HG03575 (cell line): ENCODE results near the gene SNN.

Source experiments
- ATAC-seq: cut with Tn5 transposase; IDR thresholded peaks from one replicate; pipeline ENCODE4 v1.9.1; 2021; ENCODE audit not compliant: unreplicated experiment, insufficient number of reproducible peaks, low FRiP score; ENCODE audit errors: extremely low read depth

Gene SNN

GRCh38 chr16:11689031-11689840 is 21.0 kb downstream of the SNN start:
- ATAC-seq: peak; percentile 55

DNA sequence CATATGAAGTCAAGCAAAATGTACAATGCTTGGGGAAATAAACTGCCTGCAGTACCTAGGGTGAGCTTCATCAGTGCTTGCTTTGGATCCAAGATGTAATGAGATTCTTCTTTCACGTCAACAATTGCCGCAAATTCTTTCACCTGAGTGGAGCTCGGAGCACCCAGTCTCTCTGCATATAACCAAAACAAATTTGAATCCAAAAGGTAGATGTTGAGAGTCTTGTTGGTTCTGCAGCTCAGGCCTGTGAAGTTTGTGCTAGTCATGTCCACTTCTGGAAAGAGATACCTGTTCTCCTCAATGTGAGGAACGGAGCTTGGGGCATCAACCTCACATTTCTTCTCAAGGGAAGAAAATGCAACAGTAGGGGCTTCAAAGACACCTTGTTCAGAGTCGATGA is 23.0 kb downstream of the SNN start:
- ATAC-seq: no peak

DNA sequence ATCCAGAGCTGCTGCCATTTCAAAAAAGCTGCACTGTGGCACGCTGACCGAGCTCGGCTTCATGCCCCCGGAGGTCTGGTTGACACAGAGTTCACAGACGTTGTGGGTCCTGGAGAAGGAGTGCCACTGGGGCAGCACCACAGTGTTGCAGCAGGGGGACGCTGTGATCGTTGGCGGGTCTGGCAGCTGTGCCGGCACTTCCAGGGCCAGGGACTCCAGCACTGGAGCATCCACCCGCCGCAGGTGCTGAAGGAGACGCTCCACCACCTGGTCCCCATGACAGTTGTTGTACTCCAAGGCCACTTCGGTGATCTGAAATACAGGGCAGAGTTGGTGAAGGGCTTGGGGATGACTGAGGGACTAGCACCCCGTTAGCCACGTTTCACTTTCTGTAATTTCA is 23.5 kb downstream of the SNN start:
- no peak for ATAC-seq

DNA sequence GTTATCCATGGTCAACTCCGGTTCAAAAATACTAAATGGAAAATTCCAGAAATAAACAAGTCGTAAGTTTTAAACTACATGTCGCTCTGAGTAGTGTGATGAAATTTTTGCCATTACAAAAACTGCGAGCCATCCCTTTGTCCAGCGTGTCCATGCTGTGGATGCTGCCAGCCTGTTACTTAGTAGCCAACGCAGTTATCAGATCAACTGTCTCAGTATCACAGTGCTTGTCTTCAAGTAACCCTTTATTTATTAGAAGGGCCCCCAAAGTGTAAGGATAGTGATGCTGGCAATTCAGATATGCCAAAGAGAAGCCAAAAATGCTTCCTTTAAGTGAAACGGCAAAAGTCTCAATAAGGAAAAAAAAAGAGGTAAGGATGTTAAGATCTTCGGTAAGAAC is 23.9 kb downstream of the SNN start:
- ATAC-seq: no peak

- no peak for ATAC-seq
Measured at GRCh38 chr16:11692651-11693050, 24.4 kb downstream of the SNN start.

DNA sequence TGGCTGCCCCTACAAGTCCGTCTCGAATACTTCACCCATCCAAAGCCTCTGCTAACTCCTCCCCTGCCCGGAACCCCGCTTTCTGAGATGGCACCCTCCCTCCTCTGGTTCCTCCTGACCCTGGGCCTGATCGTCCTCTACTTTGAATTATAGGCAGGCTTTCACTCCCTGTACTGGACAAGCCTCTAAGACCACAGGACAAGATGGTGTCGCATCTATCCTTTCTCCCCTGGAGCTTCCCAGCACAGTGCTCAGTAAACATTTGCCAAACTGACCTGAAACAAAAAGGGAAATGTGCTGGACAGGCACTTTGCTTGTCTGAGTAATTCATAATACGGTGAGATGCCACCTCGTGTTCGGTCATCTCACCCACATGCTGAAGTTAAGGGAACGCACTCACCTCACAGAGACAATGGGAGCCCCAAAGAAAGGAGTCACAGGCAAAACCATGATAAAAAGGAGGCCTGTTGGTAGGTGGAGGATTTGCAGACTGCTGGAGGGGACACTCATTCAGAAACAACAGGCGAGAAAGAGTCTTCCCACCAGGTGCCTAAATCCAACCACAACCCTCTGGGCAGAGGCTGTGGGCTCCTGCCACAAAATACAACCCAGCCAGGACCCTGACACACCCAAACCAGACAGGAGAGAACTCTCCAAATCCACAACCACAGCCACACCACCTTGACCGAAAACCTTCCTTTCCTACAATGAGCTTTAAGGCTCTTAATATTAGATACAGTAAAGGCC is 28.2 kb downstream of the SNN start:
- no peak for ATAC-seq

GRCh38 chr16:11697319-11697718 is 29.1 kb downstream of the SNN start:
- ATAC-seq: no peak

DNA sequence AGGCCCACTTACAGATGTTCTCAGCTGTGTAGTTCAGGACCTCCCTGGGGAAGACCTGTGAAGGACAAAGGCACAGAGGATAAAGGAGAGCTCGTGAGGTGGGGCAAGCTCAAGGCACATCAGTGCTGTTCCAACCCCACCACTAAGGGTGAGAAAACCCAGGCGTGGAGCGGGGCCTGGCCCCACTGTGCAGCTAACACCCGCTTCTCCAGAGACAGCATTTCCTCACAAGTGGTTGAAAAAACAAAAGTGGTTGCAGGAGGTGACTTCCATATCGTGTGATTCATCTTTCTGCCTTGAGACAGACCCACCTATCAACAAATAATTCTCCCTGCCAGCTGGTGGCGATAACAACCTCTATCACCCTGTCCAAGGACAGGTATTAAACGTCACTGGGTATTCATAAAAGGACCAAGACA is 30.0 kb downstream of the SNN start:
- ATAC-seq: no peak

DNA sequence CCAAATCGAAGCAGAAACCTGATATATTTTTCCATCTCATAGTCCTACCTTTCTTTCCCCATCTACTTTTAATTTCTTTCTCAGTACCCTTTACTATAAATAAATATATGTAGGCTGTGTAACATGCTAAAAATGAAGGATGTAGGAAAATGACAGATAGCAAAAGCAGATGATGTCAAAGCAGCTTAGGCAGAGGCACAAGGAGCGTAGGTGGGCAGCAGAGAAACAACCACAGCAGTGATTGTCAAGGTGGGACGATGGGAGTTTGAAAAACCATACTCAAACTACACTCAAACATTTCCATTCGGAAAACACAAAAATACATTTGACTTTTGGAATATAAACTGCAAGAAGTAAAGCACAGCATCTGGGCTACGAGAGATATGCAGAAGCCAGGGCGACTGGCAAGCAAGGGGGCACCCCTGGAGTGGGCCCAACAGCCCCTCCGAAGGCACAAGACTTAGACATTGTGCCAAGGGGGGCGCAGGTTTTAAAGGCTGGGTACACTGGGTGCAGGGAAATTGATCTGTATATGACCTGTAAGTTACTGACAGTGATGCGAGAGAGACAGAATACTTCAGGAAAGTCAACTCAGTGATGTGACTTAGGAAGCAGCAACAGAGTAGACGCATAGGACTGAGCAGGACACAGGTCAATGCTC is 31.1 kb downstream of the SNN start:
- ATAC-seq: no peak

DNA sequence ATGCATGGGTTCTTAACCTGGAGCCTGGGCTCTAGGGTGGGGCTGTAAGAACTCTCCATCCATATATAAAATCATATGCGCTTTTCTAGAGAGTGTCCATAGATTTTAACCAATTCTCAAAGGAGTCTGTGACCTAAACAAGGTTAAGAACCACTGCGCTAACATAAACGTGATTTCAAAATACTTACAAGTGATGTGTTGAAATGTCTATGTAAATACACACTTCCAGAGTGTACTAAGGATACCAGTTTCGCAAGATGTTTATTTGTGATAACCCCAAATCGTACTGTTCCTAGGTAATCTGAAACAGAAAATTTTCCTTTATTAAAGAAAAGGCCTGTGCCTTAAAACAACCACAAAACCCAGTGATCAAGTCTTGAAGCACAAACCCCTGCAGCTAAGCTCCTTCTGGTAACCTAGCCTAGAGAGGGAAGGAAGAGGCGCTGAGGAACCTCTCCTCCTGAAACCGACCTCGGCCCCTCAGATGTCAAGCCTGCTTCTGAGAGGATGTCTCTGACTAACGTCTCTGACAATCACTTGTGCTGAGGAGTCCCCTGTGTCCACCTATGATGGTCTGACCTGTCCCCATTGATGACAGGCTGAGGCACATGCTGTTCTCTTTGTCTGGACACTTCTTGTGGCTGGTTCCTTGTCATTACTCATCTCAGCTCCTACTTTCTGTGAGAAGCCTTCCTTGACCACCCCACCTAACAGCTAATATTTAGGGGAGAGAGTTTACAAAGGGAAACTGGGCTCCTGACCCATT is 32.2 kb downstream of the SNN start:
- ATAC-seq: no peak

- ATAC-seq: no peak
Measured at GRCh38 chr16:11705311-11706025, 37.2 kb downstream of the SNN start.

DNA sequence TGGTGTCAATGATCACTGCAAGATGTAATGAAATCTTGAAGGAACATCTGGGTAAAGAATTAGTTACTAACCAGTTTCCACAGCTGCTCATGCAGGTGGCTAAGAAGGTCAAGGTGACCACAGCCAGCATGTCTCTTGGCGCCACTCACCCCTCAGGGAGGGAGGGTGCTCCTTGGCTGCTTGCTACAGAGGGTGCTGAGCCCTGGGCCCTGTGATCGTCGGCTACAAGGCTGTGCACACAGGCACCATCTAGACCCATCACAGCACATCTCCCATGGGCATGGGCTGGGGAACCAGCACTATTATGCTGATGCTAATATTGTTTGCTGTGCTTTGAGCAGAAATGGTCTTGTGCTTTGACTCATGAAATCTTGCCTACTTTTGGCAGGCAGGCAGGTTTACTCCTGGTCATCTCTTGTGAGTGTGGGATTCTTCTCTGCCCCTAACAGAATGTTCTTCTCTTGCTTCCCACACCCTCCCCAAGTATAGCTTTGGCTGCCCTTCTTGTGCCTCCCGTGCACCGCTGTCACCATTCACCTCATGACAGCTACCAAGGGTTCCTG is 38.0 kb downstream of the SNN start:
- ATAC-seq: no peak

- no peak for ATAC-seq
Measured at GRCh38 chr16:11707679-11708197, 39.5 kb downstream of the SNN start.

DNA sequence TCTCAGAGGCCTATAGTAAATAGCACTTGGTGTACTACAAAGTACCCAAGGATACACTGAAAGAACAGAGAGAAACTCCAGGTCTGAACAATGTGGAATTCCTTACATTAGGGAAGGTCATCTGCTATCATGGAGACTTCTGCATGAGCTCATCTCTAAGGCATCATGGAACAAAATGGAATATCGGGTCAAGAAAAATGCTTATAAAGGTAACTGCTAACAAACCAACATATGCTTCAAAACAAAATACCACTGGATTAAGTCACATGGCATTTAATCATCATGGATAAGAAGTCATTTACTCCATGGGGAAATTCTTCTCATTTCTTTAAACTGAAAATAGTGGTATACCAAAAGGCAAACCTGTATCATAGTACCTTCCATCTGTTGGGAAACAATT is 40.2 kb downstream of the SNN start:
- ATAC-seq: no peak

DNA sequence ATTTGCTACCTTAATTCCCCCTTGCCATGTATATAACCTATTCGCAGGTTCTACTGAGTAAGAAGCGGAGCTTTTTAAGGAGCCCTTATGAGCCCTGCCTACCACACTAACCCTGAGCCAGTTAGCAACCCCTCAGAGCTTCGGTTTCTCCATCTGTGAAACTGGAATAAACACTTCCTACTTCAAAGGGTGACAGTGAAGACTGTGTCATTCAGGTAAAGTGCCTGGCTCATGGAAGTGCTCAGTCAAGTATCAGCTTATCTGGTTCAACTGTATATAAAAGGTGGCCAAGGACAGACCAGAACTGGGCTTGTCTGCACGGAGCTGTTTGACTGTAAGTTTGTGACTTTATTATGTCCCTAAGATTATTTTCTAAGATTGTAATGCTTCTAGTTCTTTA is 43.4 kb downstream of the SNN start:
- no peak for ATAC-seq

DNA sequence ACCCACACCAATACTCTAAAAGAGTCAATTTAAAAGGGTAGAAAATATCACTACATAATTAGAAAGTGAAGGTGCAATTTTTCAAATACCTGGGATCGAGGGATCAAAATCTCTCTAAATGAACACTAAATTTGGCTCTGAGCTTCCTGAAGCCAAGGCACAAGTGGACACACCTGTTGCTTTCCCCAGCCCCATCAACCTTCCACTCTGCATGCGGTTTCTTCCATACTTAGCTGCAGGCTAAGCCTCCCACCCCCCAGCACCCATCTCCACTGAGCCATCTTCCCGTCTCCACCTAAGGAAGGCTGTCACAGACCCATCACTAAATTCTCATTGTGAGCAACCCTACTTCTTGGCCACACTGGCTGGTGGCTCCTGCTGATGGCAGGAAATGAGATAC is 43.9 kb downstream of the SNN start:
- no peak for ATAC-seq

DNA sequence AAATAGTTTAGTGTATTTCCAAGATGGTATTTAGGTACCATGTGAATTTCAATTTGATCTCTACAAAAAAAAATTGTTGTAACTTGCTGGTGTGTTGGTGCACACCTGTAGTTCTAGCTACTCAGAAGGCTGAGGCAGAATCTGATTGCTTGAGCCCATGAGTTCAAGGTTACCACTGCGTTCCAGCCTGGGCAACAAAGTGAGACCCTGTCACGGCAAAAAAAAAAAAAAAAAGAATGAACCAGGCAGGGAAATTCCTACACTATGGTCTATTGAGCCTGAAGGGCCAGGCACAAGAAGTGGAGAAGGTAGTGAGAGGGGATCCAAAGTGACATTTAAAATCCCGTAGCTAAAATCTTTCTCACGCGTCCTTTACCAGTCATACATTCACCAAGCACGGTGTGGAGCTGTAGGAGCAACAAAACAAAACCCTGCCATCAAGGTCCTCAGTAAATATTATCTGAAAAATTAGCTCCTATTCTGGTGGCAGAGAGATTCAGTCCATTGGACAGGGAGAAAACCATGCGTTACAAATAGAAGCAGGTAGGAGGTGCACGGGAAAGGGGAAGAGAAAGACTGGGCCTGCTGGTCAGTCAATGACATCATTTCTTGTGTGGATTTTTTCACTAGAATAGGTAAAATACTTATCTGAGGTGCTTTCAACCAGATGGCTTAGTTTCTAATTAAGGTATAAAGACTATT is 47.1 kb downstream of the SNN start:
- no peak for ATAC-seq

DNA sequence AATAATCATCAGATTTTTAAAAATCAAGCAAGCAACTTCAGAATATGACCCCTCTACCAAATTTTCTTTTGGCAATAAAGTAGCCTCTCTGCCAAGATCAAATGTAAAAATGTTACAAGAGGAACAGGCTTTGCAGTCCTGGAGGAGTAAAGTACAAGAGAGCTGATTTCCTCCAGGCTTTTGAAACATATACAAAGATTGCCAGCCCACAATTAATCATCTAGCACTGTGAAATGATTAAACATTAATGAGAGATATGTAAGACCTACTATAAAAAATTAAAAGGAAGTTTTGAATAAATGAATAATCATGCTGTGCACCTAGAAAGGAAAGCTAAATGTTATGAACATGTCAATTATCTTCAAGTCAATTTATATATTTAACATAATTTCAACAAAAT is 48.1 kb downstream of the SNN start:
- no peak for ATAC-seq
